PFSK-1 (cell line): ENCODE measurements around the gene TBX4.

Source experiments
- FOXP2 ChIP-seq: optimal IDR thresholded peaks from 2 replicates; pipeline ENCODE3; 2011; ENCODE audit warnings: borderline replicate concordance, control low read depth, inconsistent platforms; ENCODE audit not compliant: insufficient read depth; ENCODE audit errors: extremely low read length, extremely low read depth
- POLR2AphosphoS5 ChIP-seq: IDR thresholded peaks from 2 replicates; pipeline ENCODE4 v1.6.1; 2012; ENCODE audit warnings: low read depth, mild to moderate bottlenecking, control low read depth, low read length, moderate library complexity
- SIN3A ChIP-seq: IDR thresholded peaks from 2 replicates; pipeline ENCODE4 v1.6.1; 2012; ENCODE audit warnings: mild to moderate bottlenecking, low read length, moderate library complexity, borderline replicate concordance; ENCODE audit not compliant: insufficient read depth
- TAF1 ChIP-seq: IDR thresholded peaks from 2 replicates; pipeline ENCODE4 v1.6.1; 2012; ENCODE audit warnings: low read length, control low read depth, borderline replicate concordance; ENCODE audit not compliant: insufficient read depth
- TF ChIP-seq, protein P1 (sequence below), 2 experiments: IDR thresholded peaks; 2 replicates each; pipeline versions ENCODE4 v1.6.1 to v1.8.0; 2011 to 2012; ENCODE audit warnings: low read depth in 2 of 2, low read length in 2 of 2, control low read depth in 1 of 2, inconsistent platforms in 1 of 2, mild to moderate bottlenecking in 1 of 2, moderate library complexity in 1 of 2; ENCODE audit not compliant: insufficient read depth in 1 of 2

TBX4 gene

DNA sequence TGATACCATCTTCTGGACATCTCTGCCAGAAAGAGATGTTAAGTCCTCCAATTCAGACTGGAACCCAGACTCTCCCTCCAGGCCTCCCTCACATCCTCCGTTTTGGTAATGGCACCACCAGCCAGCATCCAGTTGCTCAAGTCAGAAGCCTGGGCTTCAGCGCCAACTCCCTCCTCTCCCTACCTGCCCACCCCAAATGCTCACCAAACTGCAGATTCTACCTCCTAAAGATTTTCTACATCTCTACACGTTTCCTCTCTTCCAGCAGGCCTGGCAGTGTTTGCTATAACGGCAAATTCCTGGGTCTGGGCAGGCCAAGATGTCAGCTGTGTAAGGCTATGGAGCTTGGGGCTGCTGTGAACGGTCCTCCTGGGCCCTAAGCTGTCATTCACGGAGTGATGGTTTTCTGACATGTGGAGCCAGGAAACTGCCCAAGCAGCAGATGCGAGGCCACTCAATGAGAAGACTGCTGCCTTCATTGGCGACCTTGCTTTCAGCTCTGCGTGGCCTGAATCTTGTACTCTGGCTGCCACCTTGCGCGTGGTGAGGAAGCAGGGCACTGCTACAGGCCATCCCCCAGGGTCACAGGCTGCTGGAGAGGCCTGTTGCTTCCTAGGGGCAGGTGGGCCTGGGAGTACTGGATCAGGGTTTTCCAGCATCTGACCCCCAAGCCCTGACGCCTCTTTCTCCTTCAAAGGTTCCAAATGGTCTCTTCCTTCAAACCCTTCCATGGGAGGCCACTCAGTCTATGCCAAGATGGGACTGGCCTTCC, 37.7 kb downstream of the TBX4 start:
- TF ChIP-seq TAF1: no peak
- no peak for TF ChIP-seq FOXP2
- no peak for TF ChIP-seq POLR2AphosphoS5

DNA sequence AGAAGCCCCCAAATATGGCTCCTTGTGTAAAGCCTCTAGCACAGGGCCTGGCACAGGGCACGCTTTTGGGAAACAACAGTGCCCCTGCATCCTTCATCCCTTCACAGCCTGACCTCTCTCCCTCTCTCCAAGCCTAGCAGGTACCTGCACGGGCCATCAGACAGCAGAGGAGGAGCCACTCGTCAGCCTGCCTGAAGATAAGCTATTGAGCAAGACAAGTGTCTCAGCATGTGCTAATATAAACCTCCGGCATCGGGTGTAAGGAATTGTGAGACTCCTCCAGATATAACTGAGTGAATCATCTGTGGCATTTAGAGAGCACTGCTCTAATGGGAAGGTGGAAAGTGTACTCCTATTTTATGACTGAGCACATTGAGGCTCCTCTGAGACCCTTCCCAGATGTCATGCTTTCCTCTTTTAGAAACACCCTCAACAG, 38.3 kb downstream of the TBX4 start:
- TF ChIP-seq FOXP2 (no peak), POLR2AphosphoS5 (no peak), TAF1 (peak; percentile 33; the same call in 1 of the 2 replicates), SIN3A (no peak)
- TF ChIP-seq, protein P1, sequence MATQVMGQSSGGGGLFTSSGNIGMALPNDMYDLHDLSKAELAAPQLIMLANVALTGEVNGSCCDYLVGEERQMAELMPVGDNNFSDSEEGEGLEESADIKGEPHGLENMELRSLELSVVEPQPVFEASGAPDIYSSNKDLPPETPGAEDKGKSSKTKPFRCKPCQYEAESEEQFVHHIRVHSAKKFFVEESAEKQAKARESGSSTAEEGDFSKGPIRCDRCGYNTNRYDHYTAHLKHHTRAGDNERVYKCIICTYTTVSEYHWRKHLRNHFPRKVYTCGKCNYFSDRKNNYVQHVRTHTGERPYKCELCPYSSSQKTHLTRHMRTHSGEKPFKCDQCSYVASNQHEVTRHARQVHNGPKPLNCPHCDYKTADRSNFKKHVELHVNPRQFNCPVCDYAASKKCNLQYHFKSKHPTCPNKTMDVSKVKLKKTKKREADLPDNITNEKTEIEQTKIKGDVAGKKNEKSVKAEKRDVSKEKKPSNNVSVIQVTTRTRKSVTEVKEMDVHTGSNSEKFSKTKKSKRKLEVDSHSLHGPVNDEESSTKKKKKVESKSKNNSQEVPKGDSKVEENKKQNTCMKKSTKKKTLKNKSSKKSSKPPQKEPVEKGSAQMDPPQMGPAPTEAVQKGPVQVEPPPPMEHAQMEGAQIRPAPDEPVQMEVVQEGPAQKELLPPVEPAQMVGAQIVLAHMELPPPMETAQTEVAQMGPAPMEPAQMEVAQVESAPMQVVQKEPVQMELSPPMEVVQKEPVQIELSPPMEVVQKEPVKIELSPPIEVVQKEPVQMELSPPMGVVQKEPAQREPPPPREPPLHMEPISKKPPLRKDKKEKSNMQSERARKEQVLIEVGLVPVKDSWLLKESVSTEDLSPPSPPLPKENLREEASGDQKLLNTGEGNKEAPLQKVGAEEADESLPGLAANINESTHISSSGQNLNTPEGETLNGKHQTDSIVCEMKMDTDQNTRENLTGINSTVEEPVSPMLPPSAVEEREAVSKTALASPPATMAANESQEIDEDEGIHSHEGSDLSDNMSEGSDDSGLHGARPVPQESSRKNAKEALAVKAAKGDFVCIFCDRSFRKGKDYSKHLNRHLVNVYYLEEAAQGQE (IDR thresholded peaks at IDR 0.05; ENCODE audit: insufficient read depth in 1 of 2, low read depth in 2 of 2, low read length in 2 of 2): no peak

DNA sequence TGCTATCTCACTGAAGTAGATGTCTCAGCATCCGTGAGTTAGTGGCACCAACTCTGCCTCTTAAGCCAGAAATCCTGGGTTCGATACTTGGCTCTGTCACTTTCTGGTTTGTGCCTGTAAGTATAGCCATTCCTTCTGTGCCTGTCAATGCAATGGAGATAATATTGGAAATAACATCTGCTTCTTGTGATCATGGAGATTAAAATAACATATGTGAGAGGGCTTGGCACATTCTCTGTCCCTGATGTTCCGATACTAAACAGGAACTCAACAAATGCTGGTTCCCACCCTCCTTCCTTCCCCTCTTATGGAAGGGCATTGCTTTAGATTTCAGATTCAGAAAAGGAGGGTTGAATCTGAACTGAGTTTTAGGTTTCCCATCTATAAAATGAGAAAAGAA, 39.8 kb downstream of the TBX4 start:
- TF ChIP-seq FOXP2 (no peak), TAF1 (no peak), SIN3A (no peak), POLR2AphosphoS5 (no peak)
- TF ChIP-seq, protein P1 (IDR thresholded peaks at IDR 0.05; ENCODE audit: insufficient read depth in 1 of 2, low read depth in 2 of 2, low read length in 2 of 2): no peak

DNA sequence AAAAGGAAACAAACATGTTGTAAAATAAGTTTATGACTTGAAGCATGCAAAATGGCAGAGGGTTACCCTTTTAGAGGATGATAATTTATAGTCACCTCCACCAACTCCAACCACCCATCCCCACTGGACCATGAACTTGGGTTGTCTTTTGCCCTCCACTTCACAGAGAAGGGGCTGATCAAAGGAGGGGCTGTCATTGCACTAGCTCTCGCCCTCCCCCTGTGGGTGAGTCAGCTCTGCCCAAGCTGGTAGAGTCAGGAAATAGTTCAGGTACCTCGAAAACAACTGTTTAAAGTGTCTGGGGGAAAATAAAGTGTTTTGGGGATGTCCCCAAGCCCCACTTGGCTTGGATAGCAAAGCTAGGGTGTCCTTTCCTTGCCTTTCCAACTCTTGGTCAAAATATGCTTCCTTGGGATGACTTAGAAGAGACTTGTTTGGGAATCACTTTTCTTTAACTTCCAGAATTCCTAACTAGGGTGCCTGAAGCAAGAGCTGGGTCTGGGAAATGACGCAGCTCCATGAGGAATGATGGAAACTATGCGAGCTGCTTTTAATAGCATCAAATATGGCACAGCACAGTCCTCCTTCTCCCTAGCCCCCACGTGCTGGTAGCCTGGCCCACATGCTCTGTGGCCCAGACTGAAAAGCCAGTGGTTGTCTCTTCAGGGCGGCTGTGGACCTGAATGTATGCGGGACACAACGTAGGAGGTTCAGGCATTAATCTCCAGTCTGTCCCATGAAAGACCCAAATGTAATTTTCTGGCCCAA, 40.7 kb downstream of the TBX4 start:
- TF ChIP-seq SIN3A (no peak), FOXP2 (no peak), POLR2AphosphoS5 (no peak), TAF1 (no peak)
- TF ChIP-seq, protein P1 (IDR thresholded peaks at IDR 0.05; ENCODE audit: insufficient read depth in 1 of 2, low read depth in 2 of 2, low read length in 2 of 2): no peak

DNA sequence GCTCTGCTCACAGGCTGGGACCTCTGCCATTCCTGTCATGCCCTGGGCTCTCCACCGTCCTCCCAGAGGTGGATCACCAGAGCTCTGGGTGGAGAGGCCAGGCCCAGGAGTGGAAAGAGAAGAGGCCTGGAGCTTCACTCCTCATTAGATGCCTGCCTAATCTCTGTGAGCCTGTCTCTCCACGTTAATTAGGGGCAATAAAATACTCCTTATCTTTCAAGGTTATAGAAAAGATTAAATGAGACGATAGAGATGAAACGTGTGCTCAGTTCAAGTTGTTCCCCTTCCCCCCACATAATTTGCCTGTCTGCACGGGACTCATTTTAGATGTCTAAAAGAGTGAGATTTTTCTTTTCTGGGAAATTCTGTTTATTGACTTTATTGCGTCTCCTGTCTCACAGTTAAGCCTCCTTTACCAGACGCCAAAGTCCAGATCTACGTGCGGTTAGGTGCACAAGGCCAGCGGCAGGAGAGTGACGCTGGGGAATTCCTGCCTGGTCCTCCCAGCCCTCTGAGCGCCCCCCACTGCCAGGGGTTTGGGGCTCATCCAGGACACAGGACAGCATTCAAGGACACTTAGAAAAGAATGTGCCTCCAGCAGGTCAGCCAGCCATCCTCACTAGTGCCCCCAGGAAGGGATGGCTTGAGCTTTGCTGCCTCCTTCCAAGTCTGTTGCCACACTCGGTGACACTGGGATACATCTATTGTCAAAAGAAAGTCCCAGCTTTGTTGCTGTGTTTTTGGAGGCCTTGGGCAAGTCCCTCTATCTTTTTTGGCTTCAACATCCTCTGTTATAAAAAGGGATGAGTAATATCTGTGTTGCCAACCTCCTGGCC, 42.3 kb downstream of the TBX4 start:
- no peak for TF ChIP-seq POLR2AphosphoS5
- TF ChIP-seq SIN3A: 0 out of 2 replicates have a peak, but pooled peaks have one; percentile 33
- TF ChIP-seq FOXP2: no peak
